ENCODE results near the gene SZT2.
A peak's percentile ranks its signal among the peaks of the same experiment; 100 is the strongest.

The SZT2 gene

DNA sequence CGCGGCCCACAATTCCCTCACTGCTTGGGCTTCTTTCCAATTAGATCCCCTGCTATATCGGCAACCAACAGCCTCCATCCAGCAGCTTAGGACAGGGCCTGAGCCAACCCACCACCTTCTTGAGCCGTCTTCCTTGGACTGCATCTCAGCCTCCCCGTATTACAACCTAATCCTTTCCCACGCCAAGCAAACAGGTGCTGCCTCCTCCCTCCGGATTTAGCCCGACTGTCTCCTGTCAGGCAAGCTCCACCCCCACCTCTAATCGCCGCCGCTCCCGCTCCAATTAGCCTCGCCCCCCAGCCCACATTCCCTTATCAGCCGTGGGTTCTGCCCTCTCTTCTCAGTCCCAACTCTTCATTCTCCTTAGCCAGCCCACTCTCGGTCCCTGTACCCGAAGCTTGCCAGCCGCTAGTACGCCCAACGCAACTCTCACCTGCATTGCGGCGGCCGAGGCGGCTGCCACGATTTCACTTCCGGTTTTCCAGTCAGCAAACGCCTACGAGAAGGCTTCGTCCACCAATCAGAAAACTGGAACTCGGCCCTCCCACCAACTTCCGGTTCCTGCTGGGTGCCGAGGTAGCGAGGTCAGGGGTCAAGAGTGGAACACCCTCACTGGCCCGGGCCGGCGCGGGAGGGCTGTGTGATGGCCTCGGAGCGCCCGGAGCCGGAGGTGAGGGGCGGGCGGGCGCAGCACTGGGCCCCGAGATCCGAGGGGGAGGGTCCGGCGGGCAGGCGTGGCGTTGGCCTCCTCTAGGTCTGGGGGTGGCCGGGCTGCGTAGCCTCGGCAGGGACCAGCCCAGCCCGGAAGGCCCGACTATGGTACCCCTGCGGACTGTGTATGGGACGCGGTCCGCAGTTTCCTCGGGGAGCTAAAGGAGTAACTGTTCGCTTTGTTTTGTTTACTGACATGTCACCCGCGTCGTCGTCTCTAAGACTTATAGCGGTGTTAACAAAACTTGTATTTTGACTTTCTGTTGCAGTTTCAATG, at the start of gene SZT2, which contains the start of gene MED8:
SZT2 (plus strand) TSS at position 574 of the 988 bp plus-strand sequence; CDS start at position 644, 70 bp downstream.
MED8 (minus strand) TSS at position 475 of the 988 bp plus-strand sequence; CDS start at position 439, 36 bp downstream.
- peak; percentile 96 for DNase-seq

DNA sequence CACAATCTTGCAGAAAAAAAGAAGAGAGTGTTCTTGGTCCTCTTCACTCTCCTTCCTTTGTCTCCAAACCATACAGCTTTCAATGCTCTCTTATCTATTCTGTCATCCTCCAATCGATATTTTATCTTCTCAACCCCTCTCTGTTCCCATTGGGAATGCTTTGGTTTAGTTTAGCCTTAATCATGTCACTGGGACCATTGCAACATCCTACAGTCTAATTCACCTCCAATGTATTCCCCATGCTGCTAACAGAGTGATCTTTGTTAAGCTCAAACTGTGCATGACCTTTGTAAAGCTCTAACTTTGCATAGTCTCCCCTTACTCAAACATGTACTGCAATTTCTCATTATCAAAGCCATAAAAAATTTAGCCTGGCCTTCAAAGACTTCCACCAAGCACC, 49.1 kb upstream of the SZT2 start:
- DNase-seq, result no peak

DNA sequence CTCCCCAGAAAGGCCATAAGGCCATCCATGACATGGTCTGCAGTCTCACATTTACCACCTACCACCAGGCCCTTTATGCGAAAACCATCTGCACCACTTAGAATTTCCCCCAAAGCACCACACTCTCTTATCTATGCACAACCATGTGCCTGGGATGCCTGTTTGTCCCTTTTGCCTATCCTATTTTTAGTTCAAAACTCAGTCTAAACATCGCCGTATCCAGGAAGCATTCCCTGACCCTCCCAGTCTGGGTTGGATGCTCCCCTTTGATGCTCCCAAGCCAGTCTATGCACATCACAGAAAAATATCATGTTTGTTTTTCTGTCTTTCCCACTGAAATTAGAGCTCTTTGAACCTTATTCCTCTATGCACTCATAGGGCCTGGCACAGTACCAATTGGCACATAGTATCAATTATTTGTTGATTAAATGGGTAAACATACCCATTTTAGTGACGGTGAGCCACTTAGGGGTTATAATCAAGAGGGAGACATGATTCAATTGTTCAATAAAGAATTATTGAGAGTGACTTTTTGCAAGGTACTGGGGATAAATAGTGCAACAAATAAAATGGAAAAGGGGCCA, 45.3 kb upstream of the SZT2 start:
- DNase-seq, result no peak

DNA sequence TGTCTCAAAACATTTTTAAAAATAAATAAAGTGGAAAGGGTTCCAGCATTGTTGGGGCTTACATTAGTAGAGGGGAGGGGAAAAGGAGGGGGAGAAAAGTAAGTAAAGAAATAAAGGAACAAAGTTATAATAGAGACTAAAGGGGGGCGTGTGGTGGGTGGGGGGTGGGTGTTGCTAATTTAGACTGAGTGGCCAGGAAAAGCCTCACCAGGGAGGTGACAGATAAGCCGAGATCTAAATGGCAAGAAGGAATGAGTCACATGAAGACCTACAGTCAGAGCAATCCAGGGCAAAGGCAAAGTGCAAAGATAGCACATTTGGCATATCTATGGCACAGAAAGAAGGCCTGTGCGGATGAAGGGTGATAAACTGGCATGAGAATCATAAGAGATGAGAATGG, 44.6 kb upstream of the SZT2 start:
- DNase-seq, result no peak

DNA sequence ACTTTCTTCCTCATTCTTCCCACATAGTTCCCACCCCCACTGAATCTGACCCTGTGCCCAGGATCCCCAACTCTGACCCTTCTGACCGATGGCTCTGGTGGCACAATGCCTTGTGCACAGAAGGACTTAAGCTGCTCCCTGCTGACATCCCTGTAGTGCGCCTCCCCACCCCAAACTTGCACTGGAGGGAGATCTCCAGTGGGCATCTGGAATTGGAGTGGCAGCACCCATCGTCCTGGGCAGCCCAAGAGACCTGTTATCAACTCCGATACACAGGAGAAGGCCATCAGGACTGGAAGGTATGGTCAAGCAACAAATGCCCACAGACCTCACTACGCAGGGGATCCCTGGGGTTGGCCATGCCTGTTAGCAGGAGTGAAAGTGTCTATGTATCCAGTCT, 43.1 kb upstream of the SZT2 start:
- no peak for DNase-seq

DNA sequence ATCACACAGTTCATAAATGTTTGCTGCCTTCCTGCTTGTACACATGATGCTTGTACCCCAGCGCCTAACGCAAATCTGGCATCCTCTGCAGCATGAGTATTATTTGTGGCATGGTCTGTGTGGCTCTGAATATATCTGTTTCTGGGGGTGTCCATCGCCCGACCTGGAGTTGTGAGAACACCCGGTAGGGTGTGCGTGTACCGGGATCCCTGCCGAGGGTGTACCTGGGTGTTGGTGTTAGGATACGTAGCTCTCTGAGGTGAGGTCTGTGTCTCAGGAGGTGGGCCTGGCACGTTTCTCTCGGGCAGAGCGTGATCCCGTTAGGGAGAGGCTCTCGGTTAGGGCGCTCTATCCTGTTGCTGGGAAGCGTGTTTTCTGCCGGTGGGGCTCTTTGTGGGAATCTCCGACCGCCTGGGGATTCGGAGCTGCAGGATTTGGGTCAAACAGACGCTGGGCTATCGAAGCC, 41.3 kb upstream of the SZT2 start:
- no peak for DNase-seq

DNA sequence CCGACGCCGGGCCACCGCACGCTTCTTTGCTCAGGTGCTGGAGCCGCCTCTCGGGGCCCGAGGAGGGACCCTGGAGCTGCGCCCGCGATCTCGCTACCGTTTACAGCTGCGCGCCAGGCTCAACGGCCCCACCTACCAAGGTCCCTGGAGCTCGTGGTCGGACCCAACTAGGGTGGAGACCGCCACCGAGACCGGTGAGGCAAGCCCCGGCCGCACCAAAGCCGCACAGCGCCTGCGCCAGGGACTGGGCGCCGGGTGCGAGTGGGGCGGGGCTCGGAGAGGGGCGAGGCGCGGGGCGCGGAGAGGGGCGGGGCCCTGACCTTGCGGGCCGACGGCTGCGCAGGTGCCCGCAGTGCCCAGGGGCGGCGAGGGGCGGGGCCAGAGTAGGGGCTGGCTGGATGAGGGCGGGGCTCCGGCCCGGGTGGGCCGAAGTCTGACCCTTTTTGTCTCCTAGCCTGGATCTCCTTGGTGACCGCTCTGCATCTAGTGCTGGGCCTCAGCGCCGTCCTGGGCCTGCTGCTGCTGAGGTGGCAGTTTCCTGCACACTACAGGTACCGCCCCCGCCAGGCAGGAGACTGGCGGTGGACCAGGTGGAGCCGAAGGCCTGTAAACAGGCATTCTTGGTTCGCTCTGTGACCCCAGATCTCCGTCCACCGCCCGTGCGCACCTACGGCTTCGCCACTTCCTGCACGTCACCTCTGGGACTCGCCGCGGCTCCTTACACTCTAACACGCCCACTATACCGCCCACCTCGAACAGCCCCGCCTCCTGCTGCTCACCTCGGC, 40.7 kb upstream of the SZT2 start:
- DNase-seq, result peak; percentile 47

DNA sequence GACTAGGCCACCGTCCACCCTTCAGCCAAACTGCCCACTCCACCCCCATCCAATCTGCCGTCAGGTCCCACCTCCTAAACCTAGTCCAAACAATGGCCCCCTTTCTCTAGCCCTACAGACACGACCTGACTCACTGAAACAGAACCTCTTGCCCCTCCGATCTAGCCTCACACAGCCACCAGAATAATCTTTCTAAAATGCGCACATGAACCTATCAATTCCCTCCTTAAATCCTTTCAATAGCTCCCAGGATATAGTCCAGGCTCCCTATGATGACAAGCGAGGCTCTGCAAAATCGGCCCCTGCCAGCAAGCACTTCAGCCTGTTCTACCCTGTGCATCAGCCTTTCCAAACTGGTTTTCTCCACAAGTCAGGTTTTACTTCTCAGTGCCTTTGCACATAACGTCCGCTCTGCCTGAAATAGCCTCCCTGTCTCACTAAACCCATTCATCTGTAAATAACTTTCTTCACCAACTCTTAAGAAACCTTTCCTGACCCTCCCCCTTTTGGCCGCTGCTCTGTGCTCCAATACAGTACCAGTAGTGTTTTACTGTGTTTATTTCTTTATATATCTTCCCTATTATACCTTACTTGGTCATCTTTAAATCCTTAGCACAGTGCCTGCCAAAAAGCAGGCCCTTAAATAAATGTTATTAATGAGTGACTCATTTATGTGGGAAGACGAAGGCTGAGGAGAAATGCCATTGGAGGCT, 39.9 kb upstream of the SZT2 start:
- no peak for DNase-seq

DNA sequence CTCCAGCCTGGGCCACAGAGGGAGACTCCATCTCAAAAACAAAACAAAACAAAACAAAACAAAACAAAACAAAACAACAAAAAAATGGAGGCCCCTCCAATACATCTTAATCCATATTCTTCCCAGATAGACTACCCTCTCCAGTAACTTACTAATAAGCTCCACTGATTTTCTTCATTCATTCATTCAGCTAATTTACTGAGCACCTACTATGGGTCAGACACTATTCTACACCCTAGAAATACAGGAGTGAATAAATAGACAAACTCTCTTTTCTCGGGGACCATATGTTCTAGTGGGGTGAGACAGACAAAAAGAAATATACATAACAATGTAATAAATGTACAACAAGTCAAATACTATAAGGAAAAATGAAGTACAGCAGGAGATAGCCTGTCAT, 38.7 kb upstream of the SZT2 start:
- DNase-seq, result no peak

DNA sequence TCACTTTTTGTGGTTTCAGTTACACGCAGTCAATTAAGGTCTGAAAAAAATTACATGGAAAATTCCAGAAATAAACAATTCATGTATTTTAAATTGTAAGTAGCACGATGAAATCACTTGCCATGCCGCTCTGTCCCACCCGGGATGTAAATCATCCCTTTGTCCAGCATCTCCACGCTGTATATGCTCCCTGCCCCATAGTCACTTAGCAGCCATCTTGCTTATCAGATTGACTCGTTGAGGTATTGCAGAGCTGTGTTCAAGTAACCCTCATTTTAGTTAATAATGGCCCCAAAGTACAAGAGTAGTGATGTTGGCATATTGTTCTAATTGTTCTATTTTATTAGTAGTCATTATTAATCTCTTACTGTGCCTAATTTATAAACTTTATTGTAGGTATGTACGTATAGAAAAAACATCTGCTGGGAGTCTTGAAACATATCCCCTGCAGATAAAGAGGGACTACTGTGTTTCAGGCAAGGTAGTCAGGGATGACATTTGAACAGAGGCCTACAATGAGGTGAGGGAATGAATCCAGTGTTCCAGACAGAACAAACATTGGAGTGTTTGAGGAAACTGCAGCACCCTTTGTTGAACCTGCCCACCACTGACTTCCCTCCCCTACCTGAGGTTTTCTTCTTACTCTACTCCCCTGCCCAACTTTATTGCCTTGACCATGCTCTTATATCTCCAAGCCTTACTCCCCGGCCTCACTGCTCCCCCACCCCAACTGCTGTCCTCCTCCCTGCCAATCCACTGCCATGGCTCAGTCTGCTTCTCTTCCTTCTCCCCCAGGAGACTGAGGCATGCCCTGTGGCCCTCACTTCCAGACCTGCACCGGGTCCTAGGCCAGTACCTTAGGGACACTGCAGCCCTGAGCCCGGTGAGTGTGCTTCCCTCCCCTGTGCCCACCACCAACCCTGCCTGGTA, 38.0 kb upstream of the SZT2 start:
- DNase-seq, result no peak

DNA sequence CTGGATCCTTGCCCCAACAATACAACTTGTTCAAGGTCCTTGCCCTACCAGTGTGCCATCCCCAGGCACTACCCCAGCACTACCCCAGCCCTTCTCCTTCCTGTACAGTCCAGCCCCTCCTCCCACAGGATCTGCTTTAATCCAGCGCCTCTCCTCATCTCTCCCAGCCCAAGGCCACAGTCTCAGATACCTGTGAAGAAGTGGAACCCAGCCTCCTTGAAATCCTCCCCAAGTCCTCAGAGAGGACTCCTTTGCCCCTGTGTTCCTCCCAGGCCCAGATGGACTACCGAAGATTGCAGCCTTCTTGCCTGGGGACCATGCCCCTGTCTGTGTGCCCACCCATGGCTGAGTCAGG, 37.4 kb upstream of the SZT2 start:
- no peak for DNase-seq

DNA sequence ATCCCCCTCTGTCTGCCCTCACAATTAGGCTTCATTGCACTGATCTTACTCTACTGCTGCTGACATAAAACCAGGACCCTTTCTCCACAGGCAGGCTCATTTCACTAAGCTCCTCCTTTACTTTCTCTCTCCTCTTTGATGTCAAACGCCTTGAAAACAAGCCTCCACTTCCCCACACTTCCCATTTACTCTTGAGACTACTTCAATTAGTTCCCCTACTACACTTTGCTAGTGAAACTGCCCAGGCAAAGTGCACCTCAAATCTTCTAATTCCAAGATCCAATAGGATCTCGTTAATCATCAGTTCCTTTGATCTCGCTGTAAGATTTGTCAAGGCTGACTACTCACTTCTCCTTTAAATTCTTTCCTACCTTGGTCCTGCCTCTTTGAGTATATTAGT, 36.8 kb upstream of the SZT2 start:
- no peak for DNase-seq

DNA sequence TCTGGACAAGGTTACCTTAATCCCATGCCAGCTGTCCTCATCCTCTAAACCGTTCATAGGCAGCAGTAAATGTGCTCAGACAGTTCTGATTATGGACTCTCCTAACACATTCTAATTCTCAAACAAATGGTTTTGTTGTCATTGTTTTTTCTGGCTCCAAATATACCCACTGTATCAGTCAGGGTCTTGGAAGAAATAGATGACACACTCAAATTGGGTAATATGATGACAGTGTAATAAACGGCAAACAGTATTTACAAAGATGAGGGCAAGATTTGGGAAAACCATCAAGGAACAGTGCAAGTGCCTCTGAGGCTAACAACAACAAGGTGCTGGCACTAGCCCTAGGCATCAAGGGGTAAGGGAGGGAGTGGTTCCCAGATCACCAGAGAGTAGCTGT, 35.2 kb upstream of the SZT2 start:
- DNase-seq, result no peak

DNA sequence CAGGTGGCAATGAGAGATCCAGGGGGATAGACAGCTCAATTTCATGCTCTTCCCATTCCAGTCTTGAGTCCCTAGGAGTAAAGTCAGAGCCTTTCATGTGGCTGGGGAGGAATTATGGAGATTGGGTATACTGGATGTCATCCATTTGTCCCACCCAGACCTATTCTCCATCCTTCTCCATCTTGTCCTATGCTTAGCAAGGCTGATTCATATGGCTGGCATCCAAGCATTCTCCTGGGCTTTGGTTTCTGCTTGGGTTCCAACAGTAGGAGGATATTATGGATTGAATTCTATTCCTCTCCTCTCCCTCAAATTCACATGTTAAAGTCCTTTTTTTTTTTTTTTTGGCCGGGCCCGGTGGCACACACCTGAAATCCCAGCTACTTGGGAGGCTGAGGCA, 34.8 kb upstream of the SZT2 start:
- no peak for DNase-seq

DNA sequence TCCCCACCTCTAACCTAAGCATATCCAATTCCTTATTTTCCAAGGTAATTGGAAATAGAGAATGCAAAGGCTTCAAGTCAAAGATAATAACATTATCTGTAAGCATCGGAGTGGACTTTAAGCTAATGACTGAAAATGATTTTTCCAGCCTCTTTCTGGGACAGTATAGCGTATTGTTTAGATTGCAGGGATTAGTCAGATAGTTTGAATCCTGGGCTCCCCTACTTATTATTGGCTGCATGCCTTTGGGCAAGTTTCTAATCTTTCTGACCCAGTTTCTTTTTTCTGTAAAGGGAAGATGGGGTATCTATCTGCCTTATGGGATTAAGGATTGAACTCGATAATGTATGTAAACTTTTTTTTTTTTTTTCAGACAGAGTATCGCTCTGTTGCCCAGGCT, 32.4 kb upstream of the SZT2 start:
- DNase-seq, result no peak

DNA sequence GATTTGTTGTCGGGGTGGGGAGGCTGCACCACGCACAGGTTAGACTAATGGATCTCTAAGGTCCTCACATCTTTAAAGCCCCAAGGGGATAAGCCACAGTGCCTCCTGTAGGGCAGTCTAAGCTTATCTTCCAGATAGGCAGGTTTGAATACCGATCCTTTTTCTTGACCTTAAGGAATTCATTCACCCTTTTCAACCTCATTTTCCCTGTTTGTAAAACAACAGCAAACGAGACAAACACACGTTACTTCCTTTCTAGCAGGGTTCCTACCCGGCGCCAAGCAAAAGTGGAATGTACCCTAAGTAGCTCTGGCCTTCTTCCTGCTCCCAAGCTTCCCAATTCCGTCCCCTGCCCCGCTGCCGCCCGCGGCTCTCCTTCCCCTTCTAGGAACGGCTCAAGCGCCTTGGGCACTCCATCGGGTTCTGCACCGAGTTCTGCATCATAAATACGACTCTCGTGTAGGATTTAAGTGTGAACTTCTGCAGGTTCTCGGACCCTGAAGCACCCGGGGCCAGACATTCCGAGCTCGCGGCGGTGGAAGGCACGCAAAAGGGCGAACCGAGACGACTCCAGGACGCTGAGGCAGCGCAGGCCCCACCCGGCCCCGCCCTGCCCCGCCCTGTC, 31.5 kb upstream of the SZT2 start:
- peak; percentile 21 for DNase-seq

DNA sequence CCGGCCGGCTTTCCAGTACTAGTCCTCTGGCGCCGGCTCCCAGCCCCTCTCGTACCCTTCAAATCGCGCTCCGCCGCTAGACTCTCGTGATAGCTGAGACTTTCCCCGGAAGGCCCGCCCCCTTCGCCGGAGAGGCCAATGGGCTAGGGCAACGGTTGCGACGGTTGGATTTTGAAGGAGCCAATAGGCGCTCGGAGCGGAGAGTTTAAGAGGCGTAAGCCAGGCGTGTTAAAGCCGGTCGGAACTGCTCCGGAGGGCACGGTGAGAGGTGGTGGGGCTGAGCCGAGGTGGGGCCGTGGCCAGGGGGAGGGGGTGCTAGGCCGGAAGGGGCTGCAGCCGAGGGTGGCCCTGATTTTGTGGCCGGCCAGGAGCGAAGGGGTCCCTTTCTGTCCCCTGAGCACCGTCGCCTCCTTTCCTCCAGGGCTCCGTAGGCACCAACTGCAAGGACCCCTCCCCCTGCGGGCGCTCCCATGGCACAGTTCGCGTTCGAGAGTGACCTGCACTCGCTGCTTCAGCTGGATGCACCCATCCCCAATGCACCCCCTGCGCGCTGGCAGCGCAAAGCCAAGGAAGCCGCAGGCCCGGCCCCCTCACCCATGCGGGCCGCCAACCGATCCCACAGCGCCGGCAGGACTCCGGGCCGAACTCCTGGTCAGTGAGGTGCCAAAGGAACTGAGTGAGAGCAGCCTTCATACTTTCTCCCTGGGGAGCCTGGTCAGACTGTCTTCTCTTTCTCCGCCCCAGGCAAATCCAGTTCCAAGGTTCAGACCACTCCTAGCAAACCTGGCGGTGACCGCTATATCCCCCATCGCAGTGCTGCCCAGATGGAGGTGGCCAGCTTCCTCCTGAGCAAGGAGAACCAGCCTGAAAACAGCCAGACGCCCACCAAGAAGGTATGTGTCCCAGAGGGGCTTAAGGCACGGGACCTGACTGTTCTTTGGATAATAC, 30.7 kb upstream of the SZT2 start, which contains the start of gene CDC20:
CDC20 (plus strand) TSS at position 236 of the 948 bp plus-strand sequence; CDS start at position 471, 235 bp downstream.
- DNase-seq, result peak; percentile 99

DNA sequence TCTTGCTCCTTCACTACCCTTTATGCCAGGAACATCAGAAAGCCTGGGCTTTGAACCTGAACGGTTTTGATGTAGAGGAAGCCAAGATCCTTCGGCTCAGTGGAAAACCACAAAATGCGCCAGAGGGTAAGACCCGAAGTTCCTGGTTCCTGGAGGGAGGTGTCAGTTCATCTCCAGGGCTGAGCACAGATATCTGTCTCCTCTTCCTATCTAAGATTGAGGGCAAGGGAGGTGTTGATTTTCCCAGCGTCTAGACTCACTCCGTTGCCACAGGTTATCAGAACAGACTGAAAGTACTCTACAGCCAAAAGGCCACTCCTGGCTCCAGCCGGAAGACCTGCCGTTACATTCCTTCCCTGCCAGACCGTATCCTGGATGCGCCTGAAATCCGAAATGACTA, 30.0 kb upstream of the SZT2 start:
- no peak for DNase-seq

DNA sequence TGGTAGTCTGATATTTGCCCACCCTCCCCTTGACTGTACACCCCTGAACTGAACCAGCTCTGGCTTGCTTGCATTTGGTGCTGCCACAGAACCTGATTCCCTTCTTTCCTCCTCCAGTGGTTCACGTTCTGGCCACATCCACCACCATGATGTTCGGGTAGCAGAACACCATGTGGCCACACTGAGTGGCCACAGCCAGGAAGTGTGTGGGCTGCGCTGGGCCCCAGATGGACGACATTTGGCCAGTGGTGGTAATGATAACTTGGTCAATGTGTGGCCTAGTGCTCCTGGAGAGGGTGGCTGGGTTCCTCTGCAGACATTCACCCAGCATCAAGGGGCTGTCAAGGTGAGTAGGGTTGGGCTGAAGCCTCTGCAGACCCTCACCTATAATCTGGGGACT, 29.1 kb upstream of the SZT2 start:
- no peak for DNase-seq

Data from activated naive CD4-positive, alpha-beta T cell treated with Interleukin-2 at 50 U/mL for 16 hours (primary cell).